GM15510 (cell line): ENCODE data around the gene PPP1R3C.

ENCODE experiments used
- POLR2A ChIP-seq: IDR thresholded peaks from 3 replicates; pipeline ENCODE4 v1.6.1; 2011; ENCODE audit warnings: borderline replicate concordance; ENCODE audit not compliant: insufficient read length; ENCODE audit errors: extremely low read depth

Gene PPP1R3C

GRCh38 chr10:91614225-91614624 is 18.6 kb downstream of the PPP1R3C start:
- no peak for TF ChIP-seq POLR2A

GRCh38 chr10:91613411-91614187 is 19.3 kb downstream of the PPP1R3C start:
- no peak for TF ChIP-seq POLR2A

GRCh38 chr10:91610919-91611318 is 22.0 kb downstream of the PPP1R3C start:
- TF ChIP-seq POLR2A, result no peak

GRCh38 chr10:91610444-91610843 is 22.4 kb downstream of the PPP1R3C start:
- TF ChIP-seq POLR2A, result no peak

GRCh38 chr10:91607646-91608403 is 25.0 kb downstream of the PPP1R3C start:
- TF ChIP-seq POLR2A, result no peak

- TF ChIP-seq POLR2A, result no peak
Measured at GRCh38 chr10:91605968-91606367, 26.9 kb downstream of the PPP1R3C start.

- TF ChIP-seq POLR2A, result no peak
Measured at GRCh38 chr10:91604553-91605534, 28.0 kb downstream of the PPP1R3C start.

GRCh38 chr10:91603931-91604331 is 28.9 kb downstream of the PPP1R3C start:
- TF ChIP-seq POLR2A, result no peak

GRCh38 chr10:91602868-91603568 is 29.9 kb downstream of the PPP1R3C start:
- no peak for TF ChIP-seq POLR2A

- TF ChIP-seq POLR2A, result no peak
Measured at GRCh38 chr10:91602449-91602848, 30.4 kb downstream of the PPP1R3C start.

- TF ChIP-seq POLR2A, result no peak
Measured at GRCh38 chr10:91601212-91601611, 31.7 kb downstream of the PPP1R3C start.

GRCh38 chr10:91598211-91598977 is 34.5 kb downstream of the PPP1R3C start:
- no peak for TF ChIP-seq POLR2A

GRCh38 chr10:91597197-91597881 is 35.5 kb downstream of the PPP1R3C start:
- no peak for TF ChIP-seq POLR2A
